ENCODE results near the gene RNF215.
"Not testable (repeated sequence)": the region's sequence is repeated elsewhere in the genome, so short reads cannot be mapped to it uniquely, and the experiment has no call there.

The RNF215 gene

GRCh38 chr22:30357650-30358215 is 29.5 kb downstream of the RNF215 start:
- no peak for DNase-seq

GRCh38 chr22:30357236-30357570 is 30.0 kb downstream of the RNF215 start:
- no peak for DNase-seq

- peak; percentile 99 for DNase-seq
These were observed 30.6 kb downstream of the RNF215 start, which contains the start of the genes CCDC157 and SF3A1 for GRCh38 chr22:30356449-30357235. TSS of gene CCDC157 (plus strand) at chr22:30357007. CDS start at chr22:30366001, 8,994 bp downstream. TSS of gene SF3A1 (minus strand) at chr22:30356894. CDS start at chr22:30356792, 102 bp downstream.

- DNase-seq, result no peak
These were observed 32.6 kb downstream of the RNF215 start for GRCh38 chr22:30354644-30355043.

- DNase-seq, result no peak
These were observed 36.0 kb downstream of the RNF215 start for GRCh38 chr22:30351226-30351625.

- no peak for DNase-seq
These were observed 38.4 kb downstream of the RNF215 start for GRCh38 chr22:30348809-30349208.

- DNase-seq, result no peak
These were observed 38.8 kb downstream of the RNF215 start for GRCh38 chr22:30348404-30348803.

- DNase-seq, result no peak
These were observed 39.8 kb downstream of the RNF215 start for GRCh38 chr22:30347255-30347892.

GRCh38 chr22:30344447-30345200 is 42.6 kb downstream of the RNF215 start:
- no peak for DNase-seq

- no peak for DNase-seq
These were observed 46.1 kb downstream of the RNF215 start for GRCh38 chr22:30340911-30341685.

- no peak for DNase-seq
These were observed 48.4 kb downstream of the RNF215 start for GRCh38 chr22:30338802-30339201.

- DNase-seq, result not testable (repeated sequence)
These were observed 48.9 kb downstream of the RNF215 start for GRCh38 chr22:30338341-30338740.

GRCh38 chr22:30337461-30337778 is 49.8 kb downstream of the RNF215 start:
- DNase-seq, result no peak

GRCh38 chr22:30336752-30337460 is 50.3 kb downstream of the RNF215 start:
- DNase-seq, result no peak

GRCh38 chr22:30335236-30335635 is 52.0 kb downstream of the RNF215 start:
- DNase-seq, result no peak

GRCh38 chr22:30334646-30335045 is 52.6 kb downstream of the RNF215 start:
- DNase-seq, result no peak

GRCh38 chr22:30333707-30334087 is 53.5 kb downstream of the RNF215 start:
- DNase-seq, result no peak

GRCh38 chr22:30332994-30333706 is 54.1 kb downstream of the RNF215 start:
- no peak for DNase-seq

- DNase-seq, result no peak
These were observed 54.7 kb downstream of the RNF215 start for GRCh38 chr22:30332551-30332950.

All from retina (tissue), 1 donor.